ENCODE data around the gene REM2.
A peak's percentile ranks its signal among the peaks of the same experiment; 100 is the strongest.

Gene REM2

DNA sequence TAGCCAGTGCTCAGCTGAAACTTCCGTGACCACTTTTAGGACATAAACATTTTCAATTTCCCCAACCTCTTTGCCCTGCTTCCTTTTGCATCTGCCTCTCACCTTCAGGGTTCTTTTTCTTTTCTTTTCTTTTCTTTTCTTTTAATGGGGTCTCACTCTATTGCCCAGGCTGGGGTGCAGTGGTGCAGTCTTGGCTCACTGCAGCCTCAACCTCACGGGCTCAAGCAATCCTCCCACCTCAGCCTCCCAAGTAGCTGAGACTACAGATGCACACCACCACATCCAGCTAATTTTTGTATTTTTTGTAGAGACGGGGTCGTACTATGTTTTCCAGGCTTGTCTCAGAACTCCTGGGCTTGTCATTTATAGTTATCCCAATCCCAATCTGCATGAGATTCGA lies 16.1 kb upstream of the REM2 start:
- no peak for DNase-seq (ENCODE audit: low read depth)
- no peak overlapping the region for H3K4me3 ChIP-seq (ENCODE audit: low read depth, low read length)
- in situ Hi-C loops (cut with HindIII; ENCODE audit: low sequenced_read_pairs) = loop anchor here (5.0 kb wide), 1 partner anchor 85 kb away; no protein-coding TSS in a partner anchor
- TF ChIP-seq, protein P1, sequence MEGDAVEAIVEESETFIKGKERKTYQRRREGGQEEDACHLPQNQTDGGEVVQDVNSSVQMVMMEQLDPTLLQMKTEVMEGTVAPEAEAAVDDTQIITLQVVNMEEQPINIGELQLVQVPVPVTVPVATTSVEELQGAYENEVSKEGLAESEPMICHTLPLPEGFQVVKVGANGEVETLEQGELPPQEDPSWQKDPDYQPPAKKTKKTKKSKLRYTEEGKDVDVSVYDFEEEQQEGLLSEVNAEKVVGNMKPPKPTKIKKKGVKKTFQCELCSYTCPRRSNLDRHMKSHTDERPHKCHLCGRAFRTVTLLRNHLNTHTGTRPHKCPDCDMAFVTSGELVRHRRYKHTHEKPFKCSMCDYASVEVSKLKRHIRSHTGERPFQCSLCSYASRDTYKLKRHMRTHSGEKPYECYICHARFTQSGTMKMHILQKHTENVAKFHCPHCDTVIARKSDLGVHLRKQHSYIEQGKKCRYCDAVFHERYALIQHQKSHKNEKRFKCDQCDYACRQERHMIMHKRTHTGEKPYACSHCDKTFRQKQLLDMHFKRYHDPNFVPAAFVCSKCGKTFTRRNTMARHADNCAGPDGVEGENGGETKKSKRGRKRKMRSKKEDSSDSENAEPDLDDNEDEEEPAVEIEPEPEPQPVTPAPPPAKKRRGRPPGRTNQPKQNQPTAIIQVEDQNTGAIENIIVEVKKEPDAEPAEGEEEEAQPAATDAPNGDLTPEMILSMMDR (IDR thresholded peaks at IDR 0.05; ENCODE audit: low read depth, low read length, missing control alignments) = no peak

DNA sequence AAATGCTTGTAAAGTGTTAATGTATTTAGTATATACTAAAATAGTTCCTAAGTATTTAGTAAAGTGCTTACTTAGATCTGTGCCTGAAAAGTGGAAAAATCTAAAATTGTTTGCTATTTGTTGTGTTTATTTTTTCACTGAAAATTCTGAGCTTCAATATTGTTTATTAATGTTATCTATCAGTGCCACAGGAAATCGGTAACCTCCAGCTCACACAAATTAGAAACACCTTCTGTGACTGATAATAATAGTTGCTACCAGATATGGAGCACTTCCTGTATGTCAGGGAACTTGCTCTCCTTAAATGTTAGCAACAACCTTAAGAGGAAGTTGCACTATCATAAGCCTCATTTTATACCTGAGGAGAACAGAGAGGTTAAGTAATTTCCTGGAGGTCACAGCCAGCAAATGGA lies 12.2 kb upstream of the REM2 start:
- peak overlapping the region; percentile 87 for H3K4me3 ChIP-seq (ENCODE audit: low read depth, low read length)
- in situ Hi-C loops (cut with HindIII; ENCODE audit: low sequenced_read_pairs) = no loop called here
- no peak for DNase-seq (ENCODE audit: low read depth)
- TF ChIP-seq, protein P1 (IDR thresholded peaks at IDR 0.05; ENCODE audit: low read depth, low read length, missing control alignments) = no peak

DNA sequence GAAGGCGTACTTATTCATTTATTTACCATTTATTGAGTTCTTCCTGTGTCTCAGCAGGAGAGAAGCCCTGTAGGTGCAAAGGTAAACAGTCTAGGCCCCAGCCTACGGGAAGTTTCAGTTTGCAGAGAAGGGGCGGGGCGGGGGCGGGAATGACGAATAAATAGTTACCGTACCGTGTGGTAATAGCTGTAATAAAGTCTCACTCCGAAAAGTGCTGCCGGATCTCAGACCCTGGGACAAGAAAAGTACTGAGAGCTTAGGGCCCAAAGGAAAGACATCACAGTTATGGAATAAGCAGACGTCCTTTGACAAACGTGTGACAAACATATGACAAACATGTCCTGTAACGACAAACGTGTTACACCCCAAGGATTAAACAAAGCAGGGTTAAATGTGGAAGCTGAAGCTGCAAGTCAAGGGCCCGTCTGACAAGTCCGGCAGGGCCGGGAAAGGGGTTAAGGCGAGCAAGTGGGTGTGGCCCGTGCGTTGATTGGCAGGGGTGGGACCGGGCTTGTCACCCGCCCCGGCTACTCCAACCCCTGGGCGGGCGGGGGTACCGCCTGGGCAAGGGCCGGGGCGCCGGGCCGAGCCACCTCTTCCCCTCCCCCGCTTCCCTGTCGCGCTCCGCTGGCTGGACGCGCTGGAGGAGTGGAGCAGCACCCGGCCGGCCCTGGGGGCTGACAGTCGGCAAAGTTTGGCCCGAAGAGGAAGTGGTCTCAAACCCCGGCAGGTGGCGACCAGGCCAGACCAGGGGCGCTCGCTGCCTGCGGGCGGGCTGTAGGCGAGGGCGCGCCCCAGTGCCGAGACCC lies 11.6 kb upstream of the REM2 start, which contains the start of gene LRP10:
TSS of gene LRP10 (plus strand) at position 517 of the 809 bp plus-strand sequence. CDS start 564 bp downstream, outside the sequence.
- TF ChIP-seq, protein P1 (IDR thresholded peaks at IDR 0.05; ENCODE audit: low read depth, low read length, missing control alignments) = no peak
- peak within 1 kb of the TSS; percentile 87 for H3K4me3 ChIP-seq (ENCODE audit: low read depth, low read length)
- no peak for DNase-seq (ENCODE audit: low read depth)
- in situ Hi-C loops (cut with HindIII; ENCODE audit: low sequenced_read_pairs) = no loop called here

DNA sequence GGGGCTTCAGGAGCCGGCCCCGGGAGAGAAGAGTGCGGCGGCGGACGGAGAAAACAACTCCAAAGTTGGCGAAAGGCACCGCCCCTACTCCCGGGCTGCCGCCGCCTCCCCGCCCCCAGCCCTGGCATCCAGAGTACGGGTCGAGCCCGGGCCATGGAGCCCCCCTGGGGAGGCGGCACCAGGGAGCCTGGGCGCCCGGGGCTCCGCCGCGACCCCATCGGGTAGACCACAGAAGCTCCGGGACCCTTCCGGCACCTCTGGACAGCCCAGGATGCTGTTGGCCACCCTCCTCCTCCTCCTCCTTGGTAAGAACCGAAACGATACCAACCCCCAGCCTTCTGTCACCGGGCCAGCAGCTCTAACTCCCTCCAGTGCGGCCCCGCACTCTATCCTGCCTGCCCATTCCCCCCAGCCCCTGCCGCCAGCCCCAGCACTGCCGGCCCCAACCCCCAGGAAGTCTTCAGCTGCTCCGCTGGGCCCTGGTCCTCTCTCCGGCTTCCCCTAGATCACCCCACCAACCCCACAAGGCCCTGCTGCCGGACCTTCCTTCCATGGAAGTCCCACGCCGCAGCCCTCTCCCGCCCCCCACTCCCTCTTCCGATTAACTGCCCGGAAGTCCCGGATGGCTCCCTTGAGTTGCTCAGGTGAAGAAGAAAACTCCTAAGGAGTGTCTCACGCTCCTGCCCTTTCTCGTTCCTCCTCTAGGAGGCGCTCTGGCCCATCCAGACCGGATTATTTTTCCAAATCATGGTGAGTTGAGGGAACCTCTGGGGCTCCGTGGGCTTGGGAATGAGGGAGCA lies 10.8 kb upstream of the REM2 start:
- DNase-seq (ENCODE audit: low read depth) = peak; percentile 62
- TF ChIP-seq, protein P1 (IDR thresholded peaks at IDR 0.05; ENCODE audit: low read depth, low read length, missing control alignments) = peak; percentile 99
- peak overlapping the region; percentile 87 for H3K4me3 ChIP-seq (ENCODE audit: low read depth, low read length)
- in situ Hi-C loops (cut with HindIII; ENCODE audit: low sequenced_read_pairs) = no loop called here

DNA sequence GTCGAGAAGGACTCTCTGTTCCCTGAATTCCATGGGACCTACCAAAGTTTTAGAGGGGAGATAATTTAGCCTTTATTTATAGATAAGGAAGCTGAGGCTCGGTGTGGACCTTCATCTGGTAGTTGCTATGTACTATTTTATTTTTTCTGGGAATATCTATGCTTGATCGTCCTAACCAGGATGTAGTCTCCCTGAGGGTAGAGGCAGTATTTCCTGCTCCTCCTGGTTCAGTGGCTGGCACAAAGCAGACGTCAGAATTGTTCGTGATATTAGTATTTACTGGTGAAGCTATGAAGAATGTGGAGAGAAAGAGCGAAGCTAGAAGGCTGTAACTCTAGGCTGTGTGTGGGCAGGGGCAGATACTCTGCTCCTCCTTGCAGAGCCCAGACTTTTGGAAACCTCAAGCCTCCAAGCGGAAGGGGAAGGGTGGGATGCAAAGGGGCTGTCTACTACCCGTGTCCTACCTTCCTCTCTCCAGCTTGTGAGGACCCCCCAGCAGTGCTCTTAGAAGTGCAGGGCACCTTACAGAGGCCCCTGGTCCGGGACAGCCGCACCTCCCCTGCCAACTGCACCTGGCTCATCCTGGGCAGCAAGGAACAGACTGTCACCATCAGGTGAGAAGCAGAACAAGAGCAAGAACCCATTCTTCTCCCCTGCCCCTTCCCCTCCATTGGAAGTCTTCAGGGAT lies 10.0 kb upstream of the REM2 start:
- in situ Hi-C loops (cut with HindIII; ENCODE audit: low sequenced_read_pairs) = no loop called here
- TF ChIP-seq, protein P1 (IDR thresholded peaks at IDR 0.05; ENCODE audit: low read depth, low read length, missing control alignments) = no peak
- no peak for DNase-seq (ENCODE audit: low read depth)
- peak overlapping the region; percentile 87 for H3K4me3 ChIP-seq (ENCODE audit: low read depth, low read length)

Measured in astrocyte of the cerebellum (primary cell).